Measurements from ENCODE around the gene NEUROD4.

GRCh38 chr12:54977857-54978256, 41.9 kb upstream of the NEUROD4 start:
- TF ChIP-seq ZFX (IDR thresholded peaks at IDR 0.05; ENCODE audit: borderline replicate concordance), result no peak
- TF ChIP-seq CTCF (IDR thresholded peaks at IDR 0.05), result no peak
